GM19238 (cell line): ENCODE results near the gene C13orf42.
A peak's percentile ranks its signal among the peaks of the same experiment; 100 is the strongest.
"Not testable (repeated sequence)": the region's sequence is repeated elsewhere in the genome, so short reads cannot be mapped to it uniquely, and the experiment has no call there.

Experiments
- DNase-seq: peaks from one replicate; pipeline ENCODE4 v3.0.0; 2011; ENCODE audit warnings: low spot score; ENCODE audit not compliant: insufficient read length

Gene C13orf42

DNA sequence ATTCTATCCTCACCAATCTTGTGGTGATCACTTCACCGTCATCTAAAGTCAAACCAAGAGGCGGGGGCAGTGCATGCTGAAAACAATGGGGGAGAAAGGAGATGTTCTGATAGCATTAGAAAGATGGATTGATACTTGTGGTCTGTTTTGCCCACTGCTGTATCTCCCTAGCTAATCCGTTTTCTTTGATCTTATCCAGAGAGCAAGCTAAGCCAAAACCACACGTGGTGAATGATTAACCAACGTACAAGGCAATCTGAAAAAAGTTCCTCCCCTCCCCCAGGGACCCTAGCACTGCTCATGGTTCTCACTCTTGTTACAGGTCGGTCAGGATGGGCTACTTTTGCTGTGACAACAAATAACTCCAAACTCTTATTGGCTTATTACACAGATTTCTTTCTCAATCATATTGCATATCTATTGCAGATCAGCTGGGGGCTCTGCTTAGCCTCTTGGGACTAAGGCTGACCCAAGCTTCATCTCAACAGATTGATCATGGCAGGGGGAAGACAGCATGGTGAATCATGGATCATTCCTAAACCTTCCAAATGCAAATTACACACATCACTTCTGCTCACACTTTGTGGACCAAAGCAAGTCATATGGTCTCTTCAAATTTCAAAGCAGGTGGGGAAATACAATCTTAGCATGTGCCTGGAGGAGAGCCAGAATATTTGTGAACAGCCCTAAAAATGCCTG lies 11.9 kb upstream of the C13orf42 start:
- DNase-seq, result no peak

- DNase-seq, result not testable (repeated sequence)
Observed at GRCh38 chr13:51120873-51121272, 9.8 kb upstream of the C13orf42 start.

DNA sequence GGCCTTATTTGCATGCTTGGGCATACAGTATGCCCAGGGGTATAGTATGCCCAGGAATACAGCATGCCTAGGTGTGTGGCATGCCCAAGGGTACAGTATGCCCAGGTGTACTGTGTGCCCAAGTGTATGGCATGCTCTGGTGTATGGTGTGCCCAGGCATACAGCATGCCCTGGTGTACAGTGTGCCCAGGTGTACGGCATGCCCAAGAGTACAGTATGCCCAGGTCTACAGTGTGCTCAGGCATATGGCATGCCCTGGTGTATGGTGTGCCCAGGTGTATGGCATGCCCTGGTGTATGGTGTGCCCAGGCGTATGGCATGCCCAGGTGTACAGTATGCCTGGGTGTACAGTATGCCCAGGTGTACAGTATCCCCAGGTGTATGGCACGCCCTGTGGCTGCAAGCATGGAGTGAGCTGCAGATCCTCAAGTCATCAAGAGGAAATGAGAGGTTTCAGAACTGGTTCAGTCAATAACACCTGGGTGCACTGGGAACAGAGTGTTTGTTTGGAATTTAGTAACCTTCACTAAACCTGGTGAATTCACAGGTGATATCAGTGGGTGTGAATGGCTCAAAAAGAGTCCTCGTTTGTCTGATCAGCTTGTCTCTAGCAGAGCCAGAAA lies 7.8 kb upstream of the C13orf42 start:
- no peak for DNase-seq

- no peak for DNase-seq
Observed at GRCh38 chr13:51113969-51114368, 2.9 kb upstream of the C13orf42 start.

DNA sequence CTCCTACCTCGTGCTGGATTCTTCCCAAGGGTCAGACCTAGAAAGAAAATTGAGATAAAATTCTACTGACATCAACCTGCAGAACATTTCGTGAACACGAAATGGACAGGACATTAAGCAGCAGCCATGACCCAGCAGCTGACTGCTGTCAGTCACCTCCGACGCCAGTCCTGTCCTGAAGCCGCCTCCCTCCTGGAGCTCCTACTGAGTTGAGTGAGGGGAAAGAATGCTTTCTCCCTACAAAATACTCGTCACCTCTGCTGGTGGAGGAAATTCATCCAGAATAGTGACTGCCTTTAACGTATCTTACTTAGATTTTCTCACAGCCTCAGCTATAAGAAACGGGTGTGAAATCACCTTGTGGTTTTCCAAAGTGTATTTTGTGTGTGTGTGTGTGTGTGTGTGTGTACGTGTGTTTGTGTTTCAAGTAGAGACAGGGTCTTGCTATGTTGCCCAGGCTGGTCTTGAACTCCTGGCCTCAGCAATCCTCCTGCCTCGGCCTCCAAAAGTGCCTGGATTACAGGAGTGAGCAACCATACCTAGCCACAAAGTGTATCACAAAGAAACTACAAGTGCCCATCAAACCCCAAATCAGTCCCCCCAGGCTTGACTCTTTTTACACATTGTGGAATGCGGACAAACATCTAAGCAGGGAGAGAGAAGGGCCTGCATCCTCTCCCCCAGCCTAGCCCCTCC lies 2.3 kb upstream of the C13orf42 start:
- DNase-seq, result no peak

GRCh38 chr13:51112771-51113170 lies 1.7 kb upstream of the C13orf42 start:
- DNase-seq, result no peak

GRCh38 chr13:51111997-51112396 lies 923 bp upstream of the C13orf42 start:
- DNase-seq, result no peak

GRCh38 chr13:51107996-51108395 lies 3.1 kb downstream of the C13orf42 start:
- DNase-seq, result no peak

DNA sequence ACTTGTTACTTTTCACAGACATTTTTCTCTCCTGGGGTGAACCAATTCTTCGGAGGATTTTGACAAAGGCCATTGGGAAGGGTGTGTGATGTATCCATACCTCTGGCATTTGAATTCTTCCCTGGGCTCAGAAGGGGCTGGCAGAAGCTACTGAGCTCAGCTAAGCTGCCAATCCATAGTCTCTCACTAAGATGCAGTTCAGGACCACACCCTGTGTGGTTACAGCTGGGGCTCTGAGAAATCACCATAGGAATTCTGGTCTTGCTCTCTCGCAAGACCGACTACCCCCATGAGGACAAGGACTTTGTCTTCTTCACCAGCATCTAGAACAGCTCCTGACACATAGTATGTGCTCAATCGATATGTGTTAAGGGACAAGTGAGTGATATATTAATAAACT lies 6.0 kb downstream of the C13orf42 start:
- no peak for DNase-seq

GRCh38 chr13:51101636-51102235 lies 9.3 kb downstream of the C13orf42 start:
- no peak for DNase-seq

DNA sequence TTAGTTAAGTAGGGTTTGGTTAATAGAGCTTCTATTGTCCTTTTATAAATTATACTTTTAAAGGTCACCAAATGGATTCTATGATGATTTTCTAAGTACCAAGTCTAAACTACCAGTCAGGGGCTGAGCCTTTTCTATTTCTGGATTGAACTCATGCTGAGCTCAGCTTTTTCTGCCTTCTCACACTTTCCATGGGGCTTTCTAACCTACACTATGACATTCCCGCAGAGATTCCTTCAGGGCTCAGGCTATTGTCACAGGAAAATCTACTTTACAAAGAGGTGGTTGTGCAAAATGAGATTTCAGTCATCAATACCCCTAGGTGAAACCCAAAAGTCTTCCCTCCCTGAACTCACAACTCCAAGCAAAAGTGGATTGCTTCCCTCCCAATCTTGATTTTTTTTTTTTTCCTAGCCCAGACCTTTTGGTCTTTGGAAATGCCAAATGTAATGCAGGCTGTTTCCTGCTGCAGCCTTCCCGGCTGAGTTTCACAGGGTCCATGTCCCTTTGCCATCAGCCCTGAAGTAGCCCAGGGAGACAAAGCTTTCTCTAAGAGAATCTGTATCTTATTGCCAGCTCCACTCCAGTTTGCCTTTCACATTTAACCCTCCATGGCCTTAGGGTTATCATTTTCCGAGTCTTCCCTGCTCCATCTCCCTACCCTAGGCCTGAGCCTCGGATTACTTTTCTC lies 13.6 kb downstream of the C13orf42 start:
- DNase-seq, result no peak

DNA sequence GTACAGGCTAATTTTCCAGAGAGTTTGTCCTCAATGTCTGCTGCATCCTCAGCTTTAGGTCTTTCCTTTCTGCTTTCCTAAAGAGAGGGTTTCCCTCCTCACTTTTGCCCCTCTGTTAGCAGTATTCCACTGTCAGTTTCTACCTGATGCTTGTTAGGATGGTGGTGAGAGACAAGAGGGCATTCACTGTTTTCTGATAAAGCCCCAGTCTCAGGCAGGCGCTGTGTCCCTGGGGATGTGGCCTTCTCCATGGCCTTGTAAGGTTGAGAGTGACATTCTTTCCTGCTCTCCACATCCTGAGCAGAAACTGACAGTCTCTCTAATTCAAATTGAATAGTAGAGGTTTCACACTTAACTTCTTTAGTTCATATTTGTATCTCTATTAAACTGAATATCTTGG lies 14.9 kb downstream of the C13orf42 start:
- no peak for DNase-seq

- DNase-seq, result no peak
Observed at GRCh38 chr13:51093574-51093973, 17.5 kb downstream of the C13orf42 start.

- DNase-seq, result no peak
Observed at GRCh38 chr13:51091839-51092238, 19.2 kb downstream of the C13orf42 start.

- no peak for DNase-seq
Observed at GRCh38 chr13:51083706-51084105, 27.4 kb downstream of the C13orf42 start.

DNA sequence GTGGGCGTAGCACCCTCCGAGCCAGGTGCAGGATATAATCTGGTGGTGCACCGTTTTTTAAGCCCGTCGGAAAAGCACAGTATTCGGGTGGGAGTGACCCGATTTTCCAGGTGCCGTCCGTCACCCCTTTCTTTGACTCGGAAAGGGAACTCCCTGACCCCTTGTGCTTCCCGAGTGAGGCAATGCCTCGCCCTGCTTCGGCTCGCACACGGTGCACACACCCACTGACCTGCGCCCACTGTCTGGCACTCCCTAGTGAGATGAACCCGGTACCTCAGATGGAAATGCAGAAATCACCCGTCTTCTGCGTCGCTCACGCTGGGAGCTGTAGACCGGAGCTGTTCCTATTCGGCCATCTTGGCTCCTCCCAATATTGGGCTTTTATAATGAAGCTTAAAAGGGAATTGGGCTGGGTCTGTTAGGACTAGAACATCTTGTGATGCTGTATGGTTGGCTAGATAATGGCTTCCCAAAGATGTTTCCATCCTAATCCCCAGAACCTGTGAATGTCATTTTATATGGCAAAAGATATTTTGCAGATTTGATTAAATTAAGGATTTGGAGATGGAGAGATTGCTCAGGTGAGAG lies 30.5 kb downstream of the C13orf42 start:
- not testable (repeated sequence) for DNase-seq

- no peak for DNase-seq
Observed at GRCh38 chr13:51071493-51071892, 39.6 kb downstream of the C13orf42 start.

- peak; percentile 30 for DNase-seq
Observed at GRCh38 chr13:51070005-51070649, 40.9 kb downstream of the C13orf42 start.

- DNase-seq, result no peak
Observed at GRCh38 chr13:51068501-51068900, 42.6 kb downstream of the C13orf42 start.

DNA sequence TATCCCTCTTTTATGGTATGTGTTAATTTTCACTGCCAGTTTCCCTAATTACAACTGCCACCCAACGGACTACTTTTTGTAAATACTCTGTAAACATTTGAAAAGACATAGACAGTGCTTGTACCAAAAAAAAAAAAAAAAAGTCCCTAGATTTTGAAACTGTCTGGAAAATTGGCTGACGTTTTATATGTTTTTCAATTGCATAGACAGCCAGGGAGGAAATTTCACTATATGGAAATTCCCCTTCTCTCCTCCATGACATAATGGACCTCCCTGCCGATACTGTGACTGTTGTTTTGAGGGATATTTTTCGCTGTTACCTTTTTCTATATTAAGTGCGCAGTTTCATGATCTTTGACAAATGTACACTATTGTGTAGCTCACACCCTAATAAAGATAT lies 43.4 kb downstream of the C13orf42 start:
- no peak for DNase-seq

- DNase-seq, result no peak
Observed at GRCh38 chr13:51067210-51067701, 43.8 kb downstream of the C13orf42 start.
